Head of caudate nucleus (tissue), 42 donors: Measurements from ENCODE around the gene FZD10.

Experiments
- DNase-seq, 42 donors: peaks; one replicate each; pipeline versions ENCODE4 v3.0.0 to v3.0.0-alpha.2; 2020 to 2021; ENCODE audit warnings: mixed read lengths in 7 of 42
- intact Hi-C: fragments of 100-400 bp; cut with DNase I; formaldehyde crosslinking; loops from one replicate; pipeline ENCODE4 v1.15.0; 2022

FZD10 gene

GRCh38 chr12:130164936-130165335 is 2.7 kb downstream of the FZD10 start:
- intact Hi-C loops: no loop called here
- DNase-seq: peak in 1 of 42 donors; percentile 37

- DNase-seq: no peak
- intact Hi-C loops: no loop called here
These were observed 4.0 kb downstream of the FZD10 start for GRCh38 chr12:130166306-130166705.

GRCh38 chr12:130167537-130167936 is 5.3 kb downstream of the FZD10 start:
- intact Hi-C loops: no loop called here
- DNase-seq: no peak

GRCh38 chr12:130169256-130169655 is 7.0 kb downstream of the FZD10 start:
- intact Hi-C loops: no loop called here

GRCh38 chr12:130169924-130170323 is 7.7 kb downstream of the FZD10 start:
- intact Hi-C loops: no loop called here
- DNase-seq: no peak

More at GRCh38 chr12:130169256-130169655, 7.0 kb downstream of the FZD10 start:
- no peak for DNase-seq

GRCh38 chr12:130170611-130171010 is 8.3 kb downstream of the FZD10 start:
- intact Hi-C loops: no loop called here
- no peak for DNase-seq

- peak in 1 of 42 donors; percentile 8 for DNase-seq
- intact Hi-C loops: no loop called here
These were observed 15.5 kb downstream of the FZD10 start for GRCh38 chr12:130177635-130178242.

- DNase-seq: peak in 1 of 42 donors; percentile 0
- intact Hi-C loops: no loop called here
These were observed 16.0 kb downstream of the FZD10 start for GRCh38 chr12:130178282-130178681.

GRCh38 chr12:130179191-130179590 is 16.9 kb downstream of the FZD10 start:
- peak in 1 of 42 donors; percentile 8 for DNase-seq
- intact Hi-C loops: no loop called here

- DNase-seq: no peak
- intact Hi-C loops: no loop called here
These were observed 17.4 kb downstream of the FZD10 start for GRCh38 chr12:130179621-130180020.

GRCh38 chr12:130181211-130181610 is 18.9 kb downstream of the FZD10 start:
- intact Hi-C loops: no loop called here

GRCh38 chr12:130183585-130184370 is 21.5 kb downstream of the FZD10 start:
- no peak for DNase-seq
- intact Hi-C loops: no loop called here

More at GRCh38 chr12:130181211-130181610, 18.9 kb downstream of the FZD10 start:
- DNase-seq: no peak

GRCh38 chr12:130184404-130185090 is 22.3 kb downstream of the FZD10 start:
- intact Hi-C loops: no loop called here
- no peak for DNase-seq

- no peak for DNase-seq
- intact Hi-C loops: no loop called here
These were observed 23.5 kb downstream of the FZD10 start for GRCh38 chr12:130185455-130186391.

GRCh38 chr12:130186651-130187268 is 24.5 kb downstream of the FZD10 start:
- intact Hi-C loops: no loop called here
- DNase-seq: no peak

GRCh38 chr12:130192642-130193345 is 30.5 kb downstream of the FZD10 start:
- DNase-seq: peak in 1 of 42 donors; percentile 31
- intact Hi-C loops: no loop called here

GRCh38 chr12:130194154-130194553 is 31.9 kb downstream of the FZD10 start:
- intact Hi-C loops: no loop called here
- no peak for DNase-seq

- intact Hi-C loops: no loop called here
These were observed 33.1 kb downstream of the FZD10 start for GRCh38 chr12:130195369-130195768.

More at GRCh38 chr12:130195369-130195768, 33.1 kb downstream of the FZD10 start:
- DNase-seq: peak in 1 of 42 donors; percentile 22
